ENCODE results near the gene TLL1. TPM values are rescaled to one million over a fixed set of nuclear protein-coding genes. Genes with fewer than 3 reads are reported as not detected.

The TLL1 gene
- total RNA-seq, 1 experiment from 2014 or later = not detected

- no peak overlapping the region for H3K4ac ChIP-seq (ENCODE audit: low read depth, low read length)
- H3K18ac ChIP-seq (ENCODE audit: insufficient read length, low read depth, low read length) = no peak overlapping the region
- no CpG with 5 or more reads among the region's 1 CpG for WGBS (ENCODE audit: extremely low coverage, insufficient read length, low lambda C conversion rate)
- H3K27me3 ChIP-seq (ENCODE audit: insufficient read depth, low read length) = no peaks in the 10 kb centered on the region
- H3K9ac ChIP-seq (ENCODE audit: extremely low read depth, insufficient read length, low read length) = no peak overlapping the region
- no peaks in the 10 kb centered on the region for H3K36me3 Mint-ChIP-seq (ENCODE audit: insufficient read depth in 1 of 3, low read depth in 3 of 3)
- H3K79me1 ChIP-seq (ENCODE audit: insufficient read depth, low read depth, low read length, poor library complexity, severe bottlenecking) = no peaks in the 10 kb centered on the region
- H4K5ac ChIP-seq (ENCODE audit: insufficient read length, low read depth, low read length) = no peak overlapping the region
- no peaks in the 10 kb centered on the region for H3K27me3 Mint-ChIP-seq (ENCODE audit: low read depth)
- no peak overlapping the region for H2AFZ ChIP-seq (ENCODE audit: low read length)
- H3K4me2 ChIP-seq (ENCODE audit: insufficient read depth, insufficient read length, low read length) = no peak overlapping the region
- TF ChIP-seq CTCF (conservative IDR thresholded peaks at IDR 0.05) = no peak
- H4K20me1 ChIP-seq (ENCODE audit: control insufficient read depth, insufficient read depth, insufficient read length) = no peaks in the 10 kb centered on the region
- H3K9me3 Mint-ChIP-seq = peaks cover 0 to 5% of the 10 kb centered on the region in 2 experiments; a peak in 2 of 5 replicates
- no peak overlapping the region for H3K23ac ChIP-seq (ENCODE audit: insufficient read length, low read depth, low read length)
- H4K8ac ChIP-seq (replicated peaks; ENCODE audit: insufficient read length, low read depth, low read length) = no peak overlapping the region
- H3K4me1 Mint-ChIP-seq = 0 out of 4 replicates have a peak, but pooled peaks cover 0 to 3% of the 10 kb centered on the region in 2 experiments
- H3T11ph ChIP-seq (ENCODE audit: low read length) = no peak overlapping the region
- no peak overlapping the region for H4K91ac ChIP-seq (ENCODE audit: insufficient read length, low read depth, low read length)
- no peak for DNase-seq
- no peaks in the 10 kb centered on the region for H3K23me2 ChIP-seq (ENCODE audit: insufficient read length, low read depth, low read length, poor library complexity, severe bottlenecking)
- no peak overlapping the region for H3K27ac ChIP-seq (ENCODE audit: insufficient read length, low read depth, low read length)
- no peak overlapping the region for H3K14ac ChIP-seq (ENCODE audit: insufficient read depth, low read length)
- H3K79me2 ChIP-seq (ENCODE audit: insufficient read depth, low read length) = no peaks in the 10 kb centered on the region
- H2AK5ac ChIP-seq (ENCODE audit: insufficient read length, low read length) = no peak overlapping the region
- H3K56ac ChIP-seq (ENCODE audit: insufficient read length, low read depth, low read length) = no peak overlapping the region
- no peak overlapping the region for H2BK5ac ChIP-seq (ENCODE audit: insufficient read length, low read length)
- no peaks in the 10 kb centered on the region for H3K9me3 ChIP-seq (ENCODE audit: control insufficient read depth, low read depth, low read length)
- no peak overlapping the region for H3K27ac Mint-ChIP-seq
- no peak overlapping the region for H2BK20ac ChIP-seq (ENCODE audit: low read depth, low read length, poor library complexity, severe bottlenecking)
- no peaks in the 10 kb centered on the region for H3K4me1 ChIP-seq (ENCODE audit: insufficient read depth, low read length)
- no peak overlapping the region for H3K4me3 Mint-ChIP-seq
- H2BK120ac ChIP-seq (ENCODE audit: low read depth, low read length, poor library complexity, severe bottlenecking) = no peak overlapping the region
- H2BK15ac ChIP-seq (ENCODE audit: low read depth, low read length) = no peak overlapping the region
- H2BK12ac ChIP-seq (ENCODE audit: insufficient read length, low read depth, low read length) = no peak overlapping the region
These were observed 33.2 kb downstream of the TLL1 start for GRCh38 chr4:165906272-165906671.
